AG10803 (cell line): ENCODE data around the gene HLCS.

ENCODE experiments used
- DNase-seq: peaks from one replicate; pipeline ENCODE4 v3.0.0; 2010; ENCODE audit warnings: low read depth
- H3K4me3 ChIP-seq: 2 replicates; pipeline ENCODE4 v1.5.1; 2011; ENCODE audit warnings: mild to moderate bottlenecking, low read length, control low read depth
- TF ChIP-seq, protein P1 (sequence below): conservative IDR thresholded peaks from 2 replicates; pipeline ENCODE4 v1.5.1; 2011; ENCODE audit warnings: mild to moderate bottlenecking, low read length, control low read depth, inconsistent platforms

The HLCS gene

GRCh38 chr21:36749935-36750575 is 216.4 kb downstream of the HLCS start:
- no peak overlapping the region for H3K4me3 ChIP-seq
- DNase-seq, result peak; percentile 61
- TF ChIP-seq, protein P1, sequence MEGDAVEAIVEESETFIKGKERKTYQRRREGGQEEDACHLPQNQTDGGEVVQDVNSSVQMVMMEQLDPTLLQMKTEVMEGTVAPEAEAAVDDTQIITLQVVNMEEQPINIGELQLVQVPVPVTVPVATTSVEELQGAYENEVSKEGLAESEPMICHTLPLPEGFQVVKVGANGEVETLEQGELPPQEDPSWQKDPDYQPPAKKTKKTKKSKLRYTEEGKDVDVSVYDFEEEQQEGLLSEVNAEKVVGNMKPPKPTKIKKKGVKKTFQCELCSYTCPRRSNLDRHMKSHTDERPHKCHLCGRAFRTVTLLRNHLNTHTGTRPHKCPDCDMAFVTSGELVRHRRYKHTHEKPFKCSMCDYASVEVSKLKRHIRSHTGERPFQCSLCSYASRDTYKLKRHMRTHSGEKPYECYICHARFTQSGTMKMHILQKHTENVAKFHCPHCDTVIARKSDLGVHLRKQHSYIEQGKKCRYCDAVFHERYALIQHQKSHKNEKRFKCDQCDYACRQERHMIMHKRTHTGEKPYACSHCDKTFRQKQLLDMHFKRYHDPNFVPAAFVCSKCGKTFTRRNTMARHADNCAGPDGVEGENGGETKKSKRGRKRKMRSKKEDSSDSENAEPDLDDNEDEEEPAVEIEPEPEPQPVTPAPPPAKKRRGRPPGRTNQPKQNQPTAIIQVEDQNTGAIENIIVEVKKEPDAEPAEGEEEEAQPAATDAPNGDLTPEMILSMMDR, result no peak

- peak; percentile 8 for DNase-seq
- TF ChIP-seq, protein P1, result 0 out of 2 replicates have a peak, but pooled peaks have one; percentile 13
- H3K4me3 ChIP-seq, result no peak overlapping the region
Observed at GRCh38 chr21:36747815-36748383, 218.6 kb downstream of the HLCS start.

DNA sequence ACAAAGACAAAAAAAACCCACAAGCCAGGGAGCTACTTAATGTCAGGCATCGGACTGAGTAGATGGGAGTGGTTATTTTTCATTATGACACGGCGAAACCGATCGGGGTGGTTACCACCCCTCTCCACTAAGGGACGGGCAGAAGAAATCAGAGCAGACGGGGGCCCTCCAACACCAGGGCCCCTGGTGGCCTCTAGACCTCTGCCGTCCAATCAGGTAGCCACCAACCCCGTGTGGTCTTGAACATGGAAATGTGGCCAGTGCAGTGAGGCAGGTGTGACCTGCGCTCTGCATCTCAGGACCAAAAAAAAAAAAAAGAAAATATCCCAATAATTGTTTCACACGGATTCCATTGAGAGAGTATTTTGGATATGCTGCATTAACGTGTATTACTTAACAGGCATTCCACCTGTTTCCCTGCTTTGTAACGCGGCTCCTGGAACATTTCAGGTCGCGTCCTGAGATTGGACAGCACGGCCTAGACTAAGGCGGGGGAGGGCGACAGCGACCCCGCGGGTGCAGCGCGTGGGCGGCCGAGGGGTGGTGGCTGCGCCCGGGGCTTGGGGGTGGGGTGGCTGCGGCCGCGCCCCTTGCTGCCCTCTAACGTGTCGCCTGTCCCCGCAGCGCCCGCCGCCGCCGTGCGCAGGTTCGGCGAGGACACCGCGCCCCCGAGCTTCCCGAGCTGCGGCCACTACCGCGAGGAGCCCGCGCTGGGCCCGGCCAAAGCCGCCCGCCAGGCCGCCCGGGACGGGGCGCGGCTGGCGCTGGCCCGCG is 219.2 kb downstream of the HLCS start:
- peak overlapping the region; percentile 27 for H3K4me3 ChIP-seq
- no peak for DNase-seq
- TF ChIP-seq, protein P1, result no peak

DNA sequence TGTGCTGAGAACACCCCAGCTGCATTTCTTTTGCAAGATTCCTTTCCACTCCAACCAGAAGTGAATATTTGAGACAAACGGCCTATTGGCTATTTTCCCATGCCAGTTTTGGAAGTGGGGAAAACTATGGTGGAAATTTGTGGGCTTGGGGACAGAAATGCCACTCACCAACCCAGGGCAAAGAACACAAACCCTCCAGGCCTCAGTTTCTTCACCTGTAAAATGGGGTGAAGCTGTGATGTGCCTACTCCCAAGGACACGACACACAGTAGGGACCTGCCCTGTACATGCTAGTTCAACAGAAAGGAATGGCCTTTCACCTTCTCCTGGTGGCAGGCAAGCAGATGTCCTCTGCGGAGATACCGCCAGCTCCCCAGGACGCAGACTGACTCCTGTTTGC is 221.0 kb downstream of the HLCS start:
- H3K4me3 ChIP-seq, result no peak overlapping the region
- no peak for DNase-seq
- TF ChIP-seq, protein P1, result no peak

DNA sequence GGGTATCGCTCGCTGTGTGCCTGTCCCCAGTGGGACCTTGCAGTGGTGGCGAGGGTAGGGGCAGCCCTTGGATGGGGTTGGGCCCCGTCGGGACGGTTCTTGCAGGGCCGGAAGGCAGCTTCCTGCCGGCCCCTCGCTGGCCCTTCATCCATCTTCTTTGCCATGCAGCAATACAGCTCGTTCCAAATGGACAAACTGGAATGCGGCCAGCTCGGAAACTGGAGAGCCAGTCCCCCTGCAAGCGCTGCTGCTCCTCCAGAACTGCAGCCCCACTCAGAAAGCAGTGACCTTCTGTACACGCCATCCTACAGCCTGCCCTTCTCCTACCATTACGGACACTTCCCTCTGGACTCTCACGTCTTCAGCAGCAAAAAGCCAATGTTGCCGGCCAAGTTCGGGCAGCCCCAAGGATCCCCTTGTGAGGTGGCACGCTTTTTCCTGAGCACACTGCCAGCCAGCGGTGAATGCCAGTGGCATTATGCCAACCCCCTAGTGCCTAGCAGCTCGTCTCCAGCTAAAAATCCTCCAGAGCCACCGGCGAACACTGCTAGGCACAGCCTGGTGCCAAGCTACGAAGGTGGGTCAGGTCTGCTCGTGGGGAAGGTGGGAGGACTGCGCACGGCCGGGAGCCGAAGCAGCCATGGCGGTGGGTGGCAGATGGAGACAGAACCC is 221.8 kb downstream of the HLCS start:
- TF ChIP-seq, protein P1, result no peak
- no peak for DNase-seq
- H3K4me3 ChIP-seq, result no peak overlapping the region

GRCh38 chr21:36744190-36744559 is 222.3 kb downstream of the HLCS start:
- TF ChIP-seq, protein P1, result no peak
- H3K4me3 ChIP-seq, result no peak overlapping the region
- DNase-seq, result no peak
